ENCODE results near the gene ZW10.

Gene ZW10

DNA sequence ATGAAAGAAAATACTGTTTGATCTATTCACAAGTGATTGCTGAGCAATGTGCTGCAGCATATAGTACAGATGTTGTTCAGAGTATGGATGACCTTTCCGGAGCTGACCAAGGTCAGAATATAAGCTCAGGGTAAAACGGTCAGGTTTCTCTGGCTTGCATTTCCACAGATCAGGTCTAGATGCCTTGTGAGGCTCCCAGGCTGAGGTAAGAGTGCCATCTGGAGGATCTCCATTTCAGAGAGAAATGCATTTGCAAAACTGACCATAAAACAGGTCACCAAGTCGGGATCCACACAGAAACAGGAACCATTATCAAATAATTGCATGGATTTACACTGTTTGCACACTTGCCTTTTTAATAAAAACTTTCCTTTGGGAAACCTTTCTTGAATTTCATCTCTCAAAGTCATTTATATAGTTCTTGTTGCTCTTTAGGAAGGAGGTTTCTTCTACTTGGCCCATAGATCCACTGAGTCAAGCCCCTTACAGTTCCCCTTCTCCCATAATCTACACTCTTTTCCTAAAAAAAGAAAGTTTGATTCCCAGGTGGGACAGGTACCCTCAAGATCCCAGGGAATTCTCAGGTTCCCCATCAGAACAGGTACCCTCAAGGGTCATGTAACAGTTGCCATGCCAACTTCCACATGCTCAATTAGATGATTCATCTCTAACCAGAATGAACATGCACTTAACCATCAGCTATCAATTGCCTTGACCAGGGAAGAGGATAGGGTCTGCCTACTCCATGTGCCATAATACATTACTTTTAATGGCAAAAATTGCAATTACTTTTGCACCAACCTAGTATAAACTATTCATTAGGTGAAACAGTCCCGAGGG, 42.4 kb downstream of the ZW10 start:
- Histone ChIP-seq H3K27ac (no peak overlapping the region), H3K4me3 (no peak overlapping the region), H3K9me3 (ENCODE audit: low read depth, low read length) (no peaks in the 10 kb centered on the region), H3K36me3 (ENCODE audit: insufficient read depth, low read length) (peaks cover 27% of the 10 kb centered on the region), H3K9ac (ENCODE audit: insufficient read length) (no peak overlapping the region)
- TF ChIP-seq FOXP2 (optimal IDR thresholded peaks at IDR 0.05; ENCODE audit: control extremely low read depth, extremely low read length, insufficient read depth) = no peak
- DNase-seq (ENCODE audit: low read depth, low spot score) = no peak

DNA sequence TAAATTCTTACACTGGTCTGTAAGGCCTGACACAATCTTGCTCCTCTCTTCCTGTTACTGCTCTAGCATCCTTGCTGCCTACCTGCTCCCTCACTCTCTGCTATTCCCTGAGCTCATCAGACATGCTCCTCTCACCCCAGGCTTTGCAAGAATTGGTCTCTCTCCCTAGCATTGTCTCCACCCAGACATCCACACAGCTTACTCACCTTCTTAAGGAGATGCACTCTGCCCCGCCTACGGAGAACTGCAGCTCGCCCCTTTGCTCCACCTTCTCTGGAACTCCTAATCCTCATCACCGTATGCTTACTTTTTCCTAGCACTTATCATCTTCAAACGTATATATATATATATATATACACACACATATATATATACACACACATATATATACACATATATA, 44.0 kb downstream of the ZW10 start:
- H3K9me3 ChIP-seq (ENCODE audit: low read depth, low read length) = no peaks in the 10 kb centered on the region
- no peak for DNase-seq (ENCODE audit: low read depth, low spot score)
- TF ChIP-seq EZH2 (IDR thresholded peaks at IDR 0.05) (no peak), FOXP2 (optimal IDR thresholded peaks at IDR 0.05; ENCODE audit: control extremely low read depth, extremely low read length, insufficient read depth) (no peak), POLR2AphosphoS5 (IDR thresholded peaks at IDR 0.05; ENCODE audit: borderline replicate concordance, low read depth, low read length) (no peak)
- no peak overlapping the region for H3K27ac ChIP-seq
- no peak overlapping the region for H3K4me3 ChIP-seq
- H3K9ac ChIP-seq (ENCODE audit: insufficient read length) = no peak overlapping the region
- peaks cover 17% of the 10 kb centered on the region for H3K36me3 ChIP-seq (ENCODE audit: insufficient read depth, low read length)

- no peak overlapping the region for H3K4me3 ChIP-seq
- TF ChIP-seq POLR2AphosphoS5 (IDR thresholded peaks at IDR 0.05; ENCODE audit: borderline replicate concordance, low read depth, low read length) (no peak), FOXP2 (optimal IDR thresholded peaks at IDR 0.05; ENCODE audit: control extremely low read depth, extremely low read length, insufficient read depth) (no peak), EZH2 (IDR thresholded peaks at IDR 0.05) (no peak)
- no peak for DNase-seq (ENCODE audit: low read depth, low spot score)
- no peak overlapping the region for H3K27ac ChIP-seq
- peaks cover 11% of the 10 kb centered on the region for H3K36me3 ChIP-seq (ENCODE audit: insufficient read depth, low read length)
- no peaks in the 10 kb centered on the region for H3K9me3 ChIP-seq (ENCODE audit: low read depth, low read length)
- no peak overlapping the region for H3K9ac ChIP-seq (ENCODE audit: insufficient read length)
Measured at GRCh38 chr11:113728814-113729213, 44.7 kb downstream of the ZW10 start.

- H3K9ac ChIP-seq (ENCODE audit: insufficient read length) = no peak overlapping the region
- no peak for TF ChIP-seq EZH2 (IDR thresholded peaks at IDR 0.05)
- TF ChIP-seq POLR2AphosphoS5 (IDR thresholded peaks at IDR 0.05; ENCODE audit: borderline replicate concordance, low read depth, low read length) = no peak
- TF ChIP-seq FOXP2 (optimal IDR thresholded peaks at IDR 0.05; ENCODE audit: control extremely low read depth, extremely low read length, insufficient read depth) = no peak
- H3K9me3 ChIP-seq (ENCODE audit: low read depth, low read length) = no peaks in the 10 kb centered on the region
- H3K4me3 ChIP-seq = no peak overlapping the region
- no peak overlapping the region for H3K27ac ChIP-seq
- DNase-seq (ENCODE audit: low read depth, low spot score) = no peak
- H3K36me3 ChIP-seq (ENCODE audit: insufficient read depth, low read length) = no peaks in the 10 kb centered on the region
Measured at GRCh38 chr11:113725913-113726312, 47.6 kb downstream of the ZW10 start.

DNA sequence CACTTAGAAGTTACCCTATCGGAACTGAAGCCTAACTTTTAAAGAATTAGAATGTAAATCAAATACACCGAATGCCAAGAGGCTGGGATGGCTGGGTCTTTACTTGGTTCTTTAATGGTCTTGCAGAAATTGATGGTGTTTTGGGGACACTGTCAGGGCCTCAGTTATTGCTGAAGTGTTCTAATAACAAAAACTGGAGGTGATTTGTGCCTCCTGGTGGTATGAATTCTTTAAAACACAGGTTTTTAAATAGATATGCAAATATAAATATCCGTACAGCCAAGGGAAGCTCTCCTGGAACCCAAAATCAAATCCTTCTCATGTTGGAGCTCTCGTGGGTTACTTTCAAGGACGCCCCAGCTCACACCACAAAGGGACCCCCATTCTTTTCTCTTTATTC, 48.1 kb downstream of the ZW10 start:
- no peak overlapping the region for H3K27ac ChIP-seq
- TF ChIP-seq POLR2AphosphoS5 (IDR thresholded peaks at IDR 0.05; ENCODE audit: borderline replicate concordance, low read depth, low read length) = no peak
- no peak for TF ChIP-seq EZH2 (IDR thresholded peaks at IDR 0.05)
- no peak for TF ChIP-seq FOXP2 (optimal IDR thresholded peaks at IDR 0.05; ENCODE audit: control extremely low read depth, extremely low read length, insufficient read depth)
- H3K9ac ChIP-seq (ENCODE audit: insufficient read length) = no peak overlapping the region
- no peaks in the 10 kb centered on the region for H3K36me3 ChIP-seq (ENCODE audit: insufficient read depth, low read length)
- no peak overlapping the region for H3K4me3 ChIP-seq
- no peaks in the 10 kb centered on the region for H3K9me3 ChIP-seq (ENCODE audit: low read depth, low read length)
- DNase-seq (ENCODE audit: low read depth, low spot score) = no peak

DNA sequence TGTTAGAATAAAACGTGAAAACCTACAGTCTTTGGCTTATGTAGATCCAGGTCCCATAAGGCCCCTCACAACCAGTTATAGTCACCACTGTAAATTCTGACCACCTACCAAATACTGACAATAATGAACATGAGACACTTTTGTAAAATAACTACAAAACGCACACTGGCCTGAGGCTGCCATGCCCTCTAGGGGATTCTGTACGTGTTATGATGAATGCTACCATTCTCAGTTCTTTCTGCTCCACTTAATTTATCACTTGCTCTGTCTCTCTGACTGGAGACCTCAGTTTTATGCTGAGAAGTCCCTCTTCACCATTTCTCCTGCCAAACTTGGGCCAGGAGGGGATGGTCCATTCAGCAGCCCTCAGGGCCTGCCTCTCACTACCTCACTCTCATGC, 48.7 kb downstream of the ZW10 start:
- Histone ChIP-seq H3K4me3 (no peak overlapping the region), H3K9ac (ENCODE audit: insufficient read length) (no peak overlapping the region), H3K36me3 (ENCODE audit: insufficient read depth, low read length) (no peaks in the 10 kb centered on the region), H3K27ac (no peak overlapping the region), H3K9me3 (ENCODE audit: low read depth, low read length) (no peaks in the 10 kb centered on the region)
- TF ChIP-seq FOXP2 (optimal IDR thresholded peaks at IDR 0.05; ENCODE audit: control extremely low read depth, extremely low read length, insufficient read depth) (no peak), EZH2 (IDR thresholded peaks at IDR 0.05) (no peak), POLR2AphosphoS5 (IDR thresholded peaks at IDR 0.05; ENCODE audit: borderline replicate concordance, low read depth, low read length) (no peak)
- no peak for DNase-seq (ENCODE audit: low read depth, low spot score)

DNA sequence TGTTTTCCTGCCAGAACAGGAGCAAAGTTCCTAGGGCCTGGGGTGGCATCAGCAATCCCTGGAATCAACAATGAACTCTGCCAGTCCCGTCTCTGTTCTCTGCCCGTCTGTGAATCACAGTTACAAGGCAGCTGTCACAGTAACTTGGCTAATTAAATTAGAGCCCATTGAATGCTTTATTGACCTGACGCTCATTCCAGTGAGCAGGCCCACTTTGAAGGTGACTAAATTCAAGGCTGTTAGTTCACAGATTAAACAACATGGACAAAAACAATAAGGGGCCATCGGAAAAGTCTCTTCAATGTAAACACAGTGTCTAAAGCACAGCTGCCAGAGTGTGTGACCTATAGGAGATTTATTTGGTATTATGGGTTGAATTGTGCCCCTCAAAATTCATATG, 49.7 kb downstream of the ZW10 start:
- no peak overlapping the region for H3K4me3 ChIP-seq
- no peaks in the 10 kb centered on the region for H3K36me3 ChIP-seq (ENCODE audit: insufficient read depth, low read length)
- no peak for TF ChIP-seq FOXP2 (optimal IDR thresholded peaks at IDR 0.05; ENCODE audit: control extremely low read depth, extremely low read length, insufficient read depth)
- TF ChIP-seq EZH2 (IDR thresholded peaks at IDR 0.05) = no peak
- no peak for TF ChIP-seq POLR2AphosphoS5 (IDR thresholded peaks at IDR 0.05; ENCODE audit: borderline replicate concordance, low read depth, low read length)
- no peak overlapping the region for H3K27ac ChIP-seq
- no peak overlapping the region for H3K9ac ChIP-seq (ENCODE audit: insufficient read length)
- no peaks in the 10 kb centered on the region for H3K9me3 ChIP-seq (ENCODE audit: low read depth, low read length)
- DNase-seq (ENCODE audit: low read depth, low spot score) = no peak

DNA sequence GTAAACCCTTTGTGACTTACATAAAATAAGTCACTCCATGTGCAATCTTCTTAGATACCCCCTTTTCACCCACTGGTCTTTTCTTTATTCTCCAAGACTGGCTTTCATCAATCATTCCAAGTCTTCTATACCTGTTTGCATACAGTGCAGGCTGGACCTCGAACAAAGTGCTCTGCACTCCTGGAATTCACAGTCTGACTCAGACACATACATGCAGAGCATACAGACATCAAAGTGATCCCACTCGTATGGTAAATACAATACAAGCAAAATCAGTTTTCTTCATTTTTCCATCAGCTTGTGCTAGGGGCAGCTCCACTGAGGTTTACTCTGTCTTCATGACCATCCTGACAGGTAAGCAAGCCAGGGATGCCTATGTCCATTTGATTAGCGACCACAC, 50.6 kb downstream of the ZW10 start:
- DNase-seq (ENCODE audit: low read depth, low spot score) = no peak
- no peak overlapping the region for H3K4me3 ChIP-seq
- TF ChIP-seq EZH2 (IDR thresholded peaks at IDR 0.05) (no peak), FOXP2 (optimal IDR thresholded peaks at IDR 0.05; ENCODE audit: control extremely low read depth, extremely low read length, insufficient read depth) (no peak), POLR2AphosphoS5 (IDR thresholded peaks at IDR 0.05; ENCODE audit: borderline replicate concordance, low read depth, low read length) (no peak)
- H3K36me3 ChIP-seq (ENCODE audit: insufficient read depth, low read length) = no peaks in the 10 kb centered on the region
- no peak overlapping the region for H3K27ac ChIP-seq
- H3K9me3 ChIP-seq (ENCODE audit: low read depth, low read length) = no peaks in the 10 kb centered on the region
- no peak overlapping the region for H3K9ac ChIP-seq (ENCODE audit: insufficient read length)

DNA sequence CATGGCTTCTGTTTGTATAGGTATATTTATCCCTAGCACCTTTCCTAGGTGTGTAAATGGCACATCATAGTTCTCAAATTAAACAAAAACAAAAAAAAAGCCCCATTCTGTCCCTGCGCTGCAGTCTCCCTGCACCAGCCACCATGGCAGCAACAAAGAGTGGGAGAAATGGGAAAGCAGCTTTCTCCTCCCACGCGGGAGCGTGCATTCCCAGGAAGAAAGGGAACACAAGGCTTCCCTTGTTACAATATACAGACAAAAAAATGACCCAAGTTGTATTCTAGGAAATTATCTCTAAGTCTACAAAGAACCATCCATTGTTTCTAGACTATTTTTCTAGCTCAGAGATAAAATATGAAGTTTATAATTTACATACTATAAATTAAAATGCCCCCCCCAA, 51.3 kb downstream of the ZW10 start:
- H3K36me3 ChIP-seq (ENCODE audit: insufficient read depth, low read length) = no peaks in the 10 kb centered on the region
- TF ChIP-seq FOXP2 (optimal IDR thresholded peaks at IDR 0.05; ENCODE audit: control extremely low read depth, extremely low read length, insufficient read depth) = no peak
- TF ChIP-seq POLR2AphosphoS5 (IDR thresholded peaks at IDR 0.05; ENCODE audit: borderline replicate concordance, low read depth, low read length) = no peak
- no peak for TF ChIP-seq EZH2 (IDR thresholded peaks at IDR 0.05)
- H3K27ac ChIP-seq = no peak overlapping the region
- no peak overlapping the region for H3K4me3 ChIP-seq
- no peak overlapping the region for H3K9ac ChIP-seq (ENCODE audit: insufficient read length)
- H3K9me3 ChIP-seq (ENCODE audit: low read depth, low read length) = no peaks in the 10 kb centered on the region
- DNase-seq (ENCODE audit: low read depth, low spot score) = no peak

Measured in SK-N-MC (cell line).